Measurements from ENCODE around the gene EPHA10.

- TF ChIP-seq CTCF (conservative IDR thresholded peaks at IDR 0.05; ENCODE audit: low read length) (no peak), EZH2phosphoT487 (IDR thresholded peaks at IDR 0.05; ENCODE audit: borderline replicate concordance) (no peak)
These were observed 5.5 kb downstream of the EPHA10 start for GRCh38 chr1:37759451-37759850.
